Measurements from ENCODE around the gene DISC1.
"Not testable (repeated sequence)": the region's sequence is repeated elsewhere in the genome, so short reads cannot be mapped to it uniquely, and the experiment has no call there.

The DISC1 gene

DNA sequence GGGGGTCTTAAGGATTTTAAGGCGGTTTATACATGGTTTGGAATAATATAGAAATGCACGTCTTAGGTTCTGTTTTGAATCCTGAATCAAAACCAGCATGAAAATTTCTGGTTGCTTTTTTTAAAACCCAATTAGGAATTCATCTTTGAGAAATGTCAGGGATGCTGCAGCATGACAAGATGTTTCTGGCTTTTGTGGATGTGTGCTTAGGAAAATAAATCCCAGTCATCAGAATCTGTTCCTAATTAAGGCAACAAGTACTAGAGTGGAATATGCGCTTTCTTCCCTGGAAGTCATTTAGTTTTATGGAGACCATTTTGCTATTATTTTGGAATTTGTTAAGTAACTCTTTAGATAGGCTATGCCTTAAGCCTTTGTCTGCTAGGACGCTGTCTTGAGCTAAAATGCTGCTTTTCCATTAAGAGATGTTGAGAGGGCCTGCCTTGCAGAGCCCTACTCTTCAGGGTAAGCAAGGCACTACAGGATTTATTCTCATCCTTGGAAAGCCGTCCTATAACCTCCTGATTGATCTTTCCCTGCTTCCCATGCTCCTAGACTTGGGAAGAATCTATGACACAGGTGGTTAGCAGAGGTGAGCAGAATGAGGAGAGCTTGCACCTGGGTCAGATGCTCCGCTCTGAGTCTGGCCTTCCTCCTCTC, 332.8 kb downstream of the DISC1 start:
- no peak for DNase-seq (ENCODE audit: low spot score)

DNA sequence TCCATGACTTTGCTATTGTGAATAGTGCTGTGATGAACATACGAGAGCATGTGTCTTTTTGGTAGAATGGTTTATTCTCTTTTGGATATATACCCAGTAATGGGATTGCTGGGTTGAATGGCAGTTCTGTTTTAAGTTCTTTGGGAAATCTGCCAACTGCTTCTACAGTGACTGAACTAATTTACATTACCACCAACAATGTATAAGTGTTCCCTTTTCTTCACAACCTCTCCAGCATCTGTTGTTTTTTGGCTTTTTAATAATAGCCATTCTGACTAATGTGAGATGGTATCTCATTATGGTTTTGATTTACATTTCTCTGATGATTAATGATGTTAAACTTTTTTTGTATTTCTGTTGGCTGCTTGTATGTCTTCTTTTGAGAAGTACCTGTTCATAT, 335.2 kb downstream of the DISC1 start:
- not testable (repeated sequence) for DNase-seq (ENCODE audit: low spot score)

DNA sequence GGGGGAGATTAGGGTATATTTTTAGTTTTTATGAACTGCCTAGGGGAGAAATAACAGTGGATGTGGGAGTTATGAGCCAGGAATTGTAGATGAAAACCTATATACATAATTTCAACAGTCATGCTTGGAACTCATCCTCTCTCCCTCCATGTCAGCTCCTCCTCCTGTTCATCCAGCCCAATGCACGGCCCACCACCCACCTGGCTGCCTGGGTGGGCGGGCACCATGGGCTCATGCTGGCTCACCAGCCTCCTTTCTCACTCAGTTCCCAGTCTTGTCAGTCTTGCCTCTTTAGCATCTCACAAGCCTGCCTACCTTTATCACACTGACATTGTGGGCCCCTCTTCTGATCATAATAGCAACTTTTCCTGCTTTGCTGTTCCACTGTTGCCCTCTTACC, 336.0 kb downstream of the DISC1 start:
- no peak for DNase-seq (ENCODE audit: low spot score)

DNA sequence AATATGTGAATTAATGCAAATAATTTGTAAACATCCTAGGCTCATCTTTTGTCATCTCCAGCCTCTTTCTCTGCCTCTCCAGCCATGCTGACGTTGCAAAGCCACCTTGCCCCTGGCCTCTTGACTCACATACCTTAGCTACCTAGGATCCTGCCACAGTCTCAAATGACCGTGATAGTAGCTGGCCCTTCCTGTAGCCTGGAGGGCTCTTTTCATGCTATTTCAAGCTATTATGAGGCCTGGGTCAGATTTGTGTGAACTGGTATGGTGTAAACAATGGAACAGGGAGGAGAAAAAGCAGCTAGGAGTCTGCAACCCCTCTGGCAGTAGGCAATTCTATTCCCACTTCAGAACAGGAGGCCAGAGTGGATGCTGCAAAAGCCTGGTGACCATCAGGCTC, 337.7 kb downstream of the DISC1 start:
- DNase-seq (ENCODE audit: low spot score): no peak

DNA sequence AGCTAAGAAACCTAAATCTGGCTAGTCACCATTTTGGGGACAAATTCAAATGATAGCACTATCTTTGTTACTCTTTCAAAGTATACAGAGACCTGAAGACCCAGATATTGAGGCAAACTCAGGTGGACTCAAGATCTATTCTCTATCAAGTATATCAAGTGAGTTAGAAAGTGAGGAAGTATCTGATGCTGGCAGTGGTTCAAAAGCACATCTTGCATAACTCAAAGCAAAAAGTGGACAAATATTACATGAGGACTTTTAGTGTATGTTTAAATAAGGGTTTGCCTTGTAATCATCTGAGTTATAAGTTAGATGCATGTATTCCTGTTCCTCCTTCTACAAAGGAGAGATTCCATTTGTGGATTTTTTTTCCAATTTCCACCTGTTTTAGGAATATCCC, 338.4 kb downstream of the DISC1 start:
- DNase-seq (ENCODE audit: low spot score): no peak

DNA sequence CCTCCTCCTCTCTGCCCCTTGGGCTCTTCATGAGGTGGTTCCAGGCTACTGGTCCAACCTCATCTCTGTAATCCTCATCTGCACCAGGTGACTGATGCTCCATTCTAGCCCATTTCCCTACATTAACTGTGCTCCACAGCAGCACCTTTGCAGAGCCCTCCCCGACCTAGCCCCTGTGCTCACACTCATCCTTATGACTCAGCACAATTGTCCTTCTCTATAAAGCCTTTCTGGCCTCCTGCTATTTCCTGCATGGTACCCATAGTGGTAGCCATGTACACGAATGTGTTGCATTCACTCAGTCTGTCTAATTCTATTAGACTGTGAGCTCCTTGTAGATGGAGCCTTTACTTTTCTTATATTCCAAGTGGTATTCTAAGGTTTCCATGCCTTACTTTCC, 339.0 kb downstream of the DISC1 start:
- DNase-seq (ENCODE audit: low spot score): no peak

DNA sequence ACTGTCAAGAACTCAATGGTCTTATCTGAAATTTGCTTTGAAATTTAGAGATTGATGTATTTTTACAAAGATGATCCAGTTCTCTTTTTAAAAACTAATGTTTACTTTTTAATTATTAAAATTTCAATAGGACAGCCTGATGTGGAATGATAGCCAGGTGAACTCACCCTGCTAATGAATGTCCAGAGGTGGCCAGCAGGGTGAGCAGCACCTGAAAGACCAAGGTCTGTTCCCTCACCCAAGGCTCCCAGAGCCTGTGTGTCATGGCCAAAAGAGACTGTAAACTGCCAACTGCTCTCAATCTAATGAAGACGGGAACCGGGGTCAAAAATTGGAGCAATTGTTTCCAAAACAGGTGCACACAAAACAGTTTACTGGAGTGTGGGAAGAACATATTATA, 340.4 kb downstream of the DISC1 start:
- DNase-seq (ENCODE audit: low spot score): no peak

DNA sequence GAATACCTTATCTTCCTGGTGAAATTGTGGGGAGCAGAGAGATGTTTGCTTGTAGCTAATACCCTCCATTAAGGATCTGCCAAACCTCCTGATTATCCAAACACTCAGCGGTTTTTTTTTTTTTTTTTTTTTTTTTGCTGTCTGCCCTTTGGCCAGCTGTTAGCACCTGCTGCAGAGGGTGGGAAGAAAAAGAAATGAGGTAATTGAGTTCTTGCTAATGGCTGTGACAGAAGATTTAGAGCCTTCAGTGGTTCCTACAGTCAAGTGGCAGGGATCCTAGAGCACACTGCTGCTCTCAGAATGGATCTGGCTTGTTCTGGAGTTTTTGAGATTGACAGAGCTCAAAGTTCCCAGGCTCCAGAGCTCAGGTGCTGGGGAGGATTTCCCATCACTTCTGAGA, 342.5 kb downstream of the DISC1 start:
- no peak for DNase-seq (ENCODE audit: low spot score)

DNA sequence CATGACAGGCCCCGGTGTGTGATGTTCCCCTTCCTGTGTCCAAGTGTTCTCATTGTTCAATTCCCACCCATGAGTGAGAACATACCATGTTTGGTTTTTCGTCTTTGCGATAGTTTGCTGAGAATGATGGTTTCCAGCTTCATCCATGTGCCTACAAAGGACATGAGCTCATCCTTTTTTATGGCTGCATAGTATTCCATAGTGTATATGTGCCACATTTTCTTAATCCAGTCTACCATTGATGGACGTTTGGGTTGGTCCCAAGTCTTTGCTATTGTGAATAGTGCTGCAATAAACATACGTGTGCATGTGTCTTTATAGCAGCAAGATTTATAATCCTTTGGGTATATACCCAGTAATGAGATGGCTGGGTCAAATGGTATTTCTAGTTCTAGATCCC, 343.2 kb downstream of the DISC1 start:
- DNase-seq (ENCODE audit: low spot score): not testable (repeated sequence)

DNA sequence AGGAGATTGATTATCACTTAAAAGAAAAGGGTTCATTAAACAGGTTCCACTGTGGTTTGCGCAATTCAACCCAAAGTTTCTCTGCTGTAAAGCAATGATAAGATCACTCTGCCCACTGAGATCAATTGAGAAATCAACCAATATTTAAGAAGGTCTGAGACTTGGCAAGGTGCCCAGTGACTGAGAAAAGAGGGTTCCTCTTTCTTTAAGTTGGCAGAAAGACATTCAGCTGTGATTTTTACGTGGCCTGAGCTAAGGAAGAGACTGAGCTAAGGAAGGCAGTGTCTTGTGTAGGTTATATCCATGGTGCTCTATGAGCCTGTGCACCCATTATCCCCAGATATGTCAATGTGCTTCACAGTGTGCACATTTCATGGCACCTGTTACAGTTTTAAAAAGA, 344.1 kb downstream of the DISC1 start:
- DNase-seq (ENCODE audit: low spot score): no peak

DNA sequence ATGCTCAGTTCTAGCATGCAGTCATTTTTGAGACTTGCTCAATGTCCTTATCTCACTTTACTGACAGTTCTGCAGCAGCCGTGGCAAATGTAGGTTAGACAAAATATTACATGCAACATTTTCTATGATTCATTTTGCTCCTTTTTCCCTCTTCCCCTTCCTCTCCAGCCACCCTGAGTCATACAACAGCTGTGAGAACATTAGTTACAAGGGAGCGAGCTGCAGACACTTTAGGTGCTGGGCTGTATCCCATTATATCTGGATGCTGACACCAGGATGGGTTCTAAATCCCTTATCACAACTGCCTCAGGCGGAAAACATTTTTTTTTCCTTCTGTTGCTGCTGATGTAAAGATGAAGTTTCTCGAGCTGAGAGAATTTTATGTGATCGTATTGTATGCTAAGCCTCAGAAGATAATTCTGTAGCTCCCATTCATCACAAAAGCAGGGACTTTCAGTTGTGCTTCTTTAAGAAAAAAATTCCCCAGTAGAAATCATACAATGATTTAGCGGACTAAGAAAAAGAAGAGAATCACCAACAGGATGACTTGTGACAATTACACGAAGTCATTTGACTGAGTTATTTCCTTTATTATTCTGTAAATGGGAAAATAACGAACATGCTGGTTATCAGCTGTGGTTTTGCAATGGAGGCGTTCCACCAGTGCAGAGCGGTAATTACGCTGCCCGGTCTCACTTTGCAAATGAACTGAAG, 345.0 kb downstream of the DISC1 start:
- DNase-seq (ENCODE audit: low spot score): no peak

DNA sequence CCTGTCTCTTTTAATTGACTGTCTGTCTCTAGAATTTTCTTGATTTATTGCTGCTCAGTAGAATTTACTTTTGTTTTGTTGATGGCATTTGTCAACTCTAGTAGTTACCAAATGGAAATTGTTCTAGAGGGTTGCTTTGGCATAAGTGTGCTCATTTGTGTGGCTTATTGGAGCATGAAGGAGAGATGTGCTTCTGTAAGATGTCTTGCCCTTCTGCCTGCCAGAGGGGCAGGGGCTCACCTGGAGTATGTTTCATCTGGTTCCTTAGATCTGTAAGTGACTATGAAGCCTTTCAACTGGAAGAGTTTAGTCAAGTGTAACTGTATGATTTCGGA, 345.5 kb downstream of the DISC1 start:
- DNase-seq (ENCODE audit: low spot score): no peak

DNA sequence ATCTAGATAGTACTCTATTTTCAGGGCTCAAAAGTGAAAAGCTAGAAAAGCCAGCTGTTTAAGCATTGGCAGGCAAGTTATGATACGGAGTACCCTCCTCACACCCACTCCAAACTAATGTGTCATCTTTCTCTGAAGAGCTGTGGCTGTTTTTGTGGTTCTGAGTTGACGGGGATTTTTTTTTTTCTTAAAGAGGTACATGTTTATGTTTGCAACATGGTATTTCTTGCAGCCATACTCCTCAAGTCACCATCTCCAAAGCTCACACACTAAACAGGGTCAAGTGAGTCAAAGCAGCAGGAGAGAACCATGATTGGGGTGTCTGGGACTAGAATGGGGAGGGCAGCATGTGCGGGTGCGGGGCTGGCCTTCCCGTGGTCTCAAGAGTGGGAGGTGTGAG, 347.2 kb downstream of the DISC1 start:
- no peak for DNase-seq (ENCODE audit: low spot score)

DNA sequence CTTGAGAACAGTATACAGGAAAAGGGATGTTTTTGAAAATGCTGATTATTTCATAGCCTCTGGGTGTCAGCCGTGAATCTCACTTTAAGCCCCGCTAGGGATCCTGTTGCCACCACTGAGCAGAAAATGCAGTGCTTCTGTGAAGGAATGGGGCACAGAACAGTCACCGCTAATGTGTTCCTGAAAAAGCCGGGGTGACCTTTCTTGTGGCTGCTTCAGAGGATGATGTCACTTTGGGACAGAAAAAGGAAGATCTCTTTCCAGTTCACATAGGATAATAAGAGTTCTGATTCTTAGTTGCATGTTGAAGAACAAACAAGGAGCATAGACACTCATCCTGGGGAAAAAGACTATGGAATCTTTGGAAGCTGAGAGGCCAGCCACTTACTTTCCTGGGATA, 349.6 kb downstream of the DISC1 start:
- DNase-seq (ENCODE audit: low spot score): no peak

DNA sequence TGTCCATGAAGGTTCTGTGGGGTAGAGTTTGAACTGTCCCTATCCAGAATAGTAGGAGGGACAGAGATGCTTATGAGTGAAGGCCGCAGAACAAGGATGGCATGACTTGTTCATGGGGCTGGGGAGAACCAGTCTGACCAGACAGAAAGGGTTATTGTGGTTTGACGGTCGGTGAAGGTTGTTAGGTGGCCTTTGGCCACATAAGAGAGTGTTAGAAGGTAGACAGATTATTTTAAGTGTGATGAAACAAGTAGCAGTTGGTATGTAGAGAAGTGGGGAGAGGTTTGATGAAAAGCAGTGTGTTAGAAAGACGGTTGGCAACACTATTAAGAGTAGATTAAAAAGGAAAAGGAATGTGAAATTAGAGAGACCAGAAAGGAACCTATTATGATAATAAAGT, 355.1 kb downstream of the DISC1 start:
- DNase-seq (ENCODE audit: low spot score): no peak

DNA sequence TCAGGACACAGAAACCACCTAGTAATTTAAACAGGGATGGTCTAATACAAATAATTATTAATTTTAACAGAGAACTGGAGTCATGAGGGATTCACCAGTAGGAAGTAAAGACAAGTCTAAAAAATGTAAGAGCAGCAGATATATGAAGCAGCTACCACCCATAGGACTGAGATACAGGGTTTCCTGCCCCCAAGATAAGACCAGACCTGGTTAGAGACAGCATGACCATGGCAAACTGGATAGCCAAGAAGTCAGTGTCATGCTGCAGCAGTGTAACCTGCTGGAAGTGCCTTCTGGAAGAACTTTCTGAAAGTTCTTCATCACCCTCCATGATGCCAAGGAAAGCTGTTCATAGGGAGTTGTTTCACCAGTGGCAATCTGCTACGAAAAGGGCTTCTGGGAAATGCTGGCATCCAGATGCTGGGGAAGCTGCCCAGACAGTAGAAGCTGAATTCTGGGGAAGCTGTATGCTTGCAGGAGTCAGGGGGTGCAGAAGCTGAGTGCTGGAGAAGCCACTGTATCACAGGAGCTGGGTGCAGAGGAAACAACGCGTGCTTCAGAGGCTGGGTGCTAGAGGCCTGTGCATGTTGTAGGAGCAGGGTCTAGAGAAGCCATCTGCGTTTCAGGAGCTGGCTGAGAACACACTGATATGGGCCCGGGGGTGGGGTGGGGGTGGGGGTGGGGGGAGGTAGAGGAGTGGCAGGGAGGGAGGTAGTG, 356.4 kb downstream of the DISC1 start:
- DNase-seq (ENCODE audit: low spot score): no peak

DNA sequence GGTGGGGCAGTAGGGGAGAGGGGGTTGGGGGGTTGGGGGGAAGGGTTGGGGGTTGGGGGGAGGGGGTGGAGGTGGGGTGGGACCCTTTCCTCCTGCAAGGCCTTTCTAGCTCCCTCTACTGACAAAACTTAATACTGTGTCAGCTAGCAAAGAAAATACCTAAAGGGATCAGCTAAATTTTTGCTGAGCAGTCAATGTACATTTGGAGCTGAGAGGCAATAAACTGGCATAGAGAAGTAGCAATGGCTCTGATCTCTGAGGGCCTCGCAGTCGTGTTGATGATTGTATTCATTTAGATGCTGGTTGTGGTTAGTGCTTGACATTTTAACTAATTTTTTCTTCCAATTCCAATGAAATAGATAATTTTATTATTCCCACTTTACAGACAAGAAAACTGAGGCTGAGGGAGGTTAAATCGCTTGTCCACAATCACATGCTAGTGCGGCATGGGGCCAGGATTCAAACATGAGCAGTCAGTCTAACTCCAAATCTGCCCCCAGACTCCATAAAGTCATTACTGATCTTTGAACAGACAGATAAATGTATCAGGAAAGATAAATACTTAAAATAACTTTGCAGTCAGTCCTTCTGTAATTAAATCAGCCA, 357.1 kb downstream of the DISC1 start:
- DNase-seq (ENCODE audit: low spot score): no peak

DNA sequence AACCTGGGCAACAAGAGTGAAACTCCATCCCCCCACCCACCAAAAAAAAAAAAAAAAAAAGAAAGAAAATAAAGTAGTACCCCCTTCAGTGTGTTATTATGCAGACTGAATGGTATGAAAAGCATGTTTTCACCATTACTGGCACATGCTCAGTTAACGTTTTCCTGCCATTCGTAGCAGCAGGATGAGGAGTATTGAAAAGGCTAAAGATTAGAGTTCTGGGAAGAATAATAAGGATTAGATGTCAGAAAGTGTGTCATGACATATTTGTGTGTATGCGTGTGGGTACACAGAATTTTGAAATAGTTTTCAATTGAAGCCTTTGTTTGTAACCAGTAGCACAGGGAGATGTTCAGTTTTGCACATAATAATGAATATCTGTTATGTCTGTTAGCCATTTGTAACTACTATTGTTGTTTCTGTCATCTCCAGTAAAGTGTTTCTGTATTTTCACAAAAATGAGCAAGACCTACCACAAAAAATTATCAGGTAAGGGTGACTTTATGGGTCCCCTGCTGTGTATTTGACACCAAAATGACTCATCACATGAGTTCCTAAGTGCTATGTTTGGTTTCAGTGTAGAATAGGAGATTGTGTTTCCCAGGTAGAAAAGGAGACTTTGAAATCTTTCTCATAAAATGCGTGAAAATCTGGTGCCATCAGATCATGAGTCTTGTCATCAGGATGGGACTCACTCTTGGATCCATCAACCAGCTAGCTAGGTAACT, 358.9 kb downstream of the DISC1 start:
- DNase-seq (ENCODE audit: low spot score): no peak

DNA sequence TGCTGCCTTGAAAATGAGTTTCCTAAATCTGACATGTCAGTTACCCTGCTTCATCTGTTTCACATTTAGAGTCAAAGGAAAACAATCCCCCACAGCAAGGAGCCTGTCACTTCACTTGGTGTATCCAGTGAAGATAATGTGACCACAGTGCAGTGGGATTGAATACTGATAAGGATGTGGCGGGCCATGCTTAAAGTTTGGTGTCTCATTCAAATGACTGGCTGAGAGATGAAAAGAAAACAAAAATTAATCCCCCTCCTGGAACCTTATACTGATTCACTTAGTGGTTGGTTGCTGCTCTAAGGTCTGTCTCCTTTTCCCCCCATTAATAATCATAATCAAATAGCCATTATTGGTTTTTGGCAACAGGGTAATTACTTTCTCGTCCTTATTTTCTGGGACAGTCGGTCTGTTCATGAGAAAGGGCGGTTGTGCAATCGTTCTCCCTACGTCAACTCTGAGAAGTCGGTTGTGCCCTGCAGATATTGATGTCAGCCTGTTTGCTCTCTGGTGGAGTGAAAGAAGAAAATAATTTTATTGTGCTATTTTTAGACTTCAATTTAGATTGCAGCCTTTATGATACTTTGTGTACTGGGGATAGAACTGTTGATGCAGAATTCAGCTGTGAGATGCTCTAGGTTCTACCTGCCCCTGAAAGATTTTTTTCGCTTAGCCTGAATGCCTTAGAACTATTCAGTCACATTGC, 360.2 kb downstream of the DISC1 start:
- no peak for DNase-seq (ENCODE audit: low spot score)

DNA sequence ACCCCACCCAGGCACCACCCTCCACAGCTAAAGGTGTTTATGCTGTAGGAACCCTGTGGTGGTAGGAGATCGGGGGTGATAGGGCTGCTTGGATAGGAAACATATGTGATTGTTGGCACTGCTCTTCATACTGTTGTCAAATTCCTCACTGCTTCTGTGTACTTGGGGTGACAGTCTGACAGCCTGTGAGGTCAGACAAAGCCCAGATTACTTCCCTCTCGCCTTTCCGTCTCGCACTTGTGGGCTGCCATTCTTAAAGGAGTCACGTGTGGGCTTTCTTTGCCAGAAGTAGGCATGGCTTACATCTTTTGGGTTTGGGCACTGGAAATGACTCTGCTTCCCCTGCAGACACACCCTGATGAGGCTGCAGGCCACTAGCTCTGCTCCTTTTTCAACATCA, 363.8 kb downstream of the DISC1 start:
- DNase-seq (ENCODE audit: low spot score): no peak

DNA sequence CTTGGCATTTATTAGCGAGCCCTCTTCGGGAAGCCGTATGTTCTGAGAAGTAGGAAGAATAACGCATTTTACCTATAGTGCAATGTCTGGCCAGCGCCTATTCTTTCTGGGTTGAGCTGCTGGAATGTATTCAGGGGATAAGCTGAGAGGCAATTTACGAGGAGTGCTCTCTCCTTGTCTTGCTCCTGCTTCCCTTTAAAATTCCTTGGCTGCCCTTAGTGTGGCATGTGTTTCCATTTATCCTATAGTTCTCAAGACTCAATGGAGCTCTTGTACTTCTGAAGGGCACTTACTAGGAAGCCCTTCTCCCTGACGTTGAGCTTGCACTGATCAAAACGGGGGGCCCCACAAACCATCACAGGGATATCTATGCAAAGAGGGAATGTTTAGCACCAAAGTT, 364.6 kb downstream of the DISC1 start:
- DNase-seq (ENCODE audit: low spot score): no peak

DNA sequence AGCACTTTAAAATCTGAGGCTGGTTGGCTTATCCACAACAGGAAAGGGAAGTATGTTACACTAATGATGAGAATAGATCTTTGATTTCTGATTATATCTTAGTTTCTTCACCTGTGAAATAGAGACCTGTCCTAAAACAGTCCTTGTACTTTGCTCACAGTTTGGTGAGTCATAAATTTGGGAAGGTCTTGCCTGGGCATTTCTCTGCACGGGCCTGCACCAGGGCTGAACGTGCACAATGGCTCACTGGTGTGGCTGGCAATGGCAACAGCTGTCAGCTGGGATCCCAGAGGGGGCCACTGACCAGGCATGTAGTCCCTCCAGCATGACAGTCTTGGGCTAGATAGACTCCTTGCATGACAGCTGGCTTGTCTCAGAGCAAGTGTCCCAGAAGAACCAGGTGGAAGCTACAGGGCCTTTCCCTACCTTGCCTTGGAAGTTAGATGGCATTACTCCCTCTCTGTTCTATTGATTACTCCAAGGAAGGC, 367.4 kb downstream of the DISC1 start:
- no peak for DNase-seq (ENCODE audit: low spot score)
